ENCODE data around the gene NCKAP5.

The NCKAP5 gene

GRCh38 chr2:133314795-133315194 lies 253.5 kb downstream of the NCKAP5 start:
- Histone ChIP-seq H4K8ac (ENCODE audit: low read depth, low read length) (no peak overlapping the region), H3K18ac (ENCODE audit: low read length) (no peak overlapping the region), H3K27me3 (ENCODE audit: insufficient read depth, low read length, poor library complexity) (no peaks in the 10 kb centered on the region), H2BK120ac (ENCODE audit: low read depth, low read length) (no peak overlapping the region), H2AK5ac (ENCODE audit: low read length) (no peak overlapping the region), H2BK5ac (ENCODE audit: low read length) (no peak overlapping the region), H3K23ac (ENCODE audit: low read length) (no peak overlapping the region), H3K4ac (ENCODE audit: low read depth, low read length) (no peak overlapping the region), H3K36me3 (ENCODE audit: control insufficient read depth, insufficient read depth, low read length) (no peaks in the 10 kb centered on the region), H3K9ac (ENCODE audit: low read length) (no peak overlapping the region), H3K56ac (ENCODE audit: low read length) (no peak overlapping the region), H3K79me1 (ENCODE audit: low read length) (no peaks in the 10 kb centered on the region), H4K5ac (ENCODE audit: low read length) (no peak overlapping the region), H3K4me3 (ENCODE audit: low read length) (no peak overlapping the region), H3K27ac (ENCODE audit: low read depth, low read length) (no peak overlapping the region), H3K4me1 (ENCODE audit: control insufficient read depth, low read depth, low read length) (no peaks in the 10 kb centered on the region), H3K79me2 (ENCODE audit: control insufficient read depth, insufficient read depth, low read length) (no peaks in the 10 kb centered on the region), H2BK15ac (replicated peaks; ENCODE audit: low read depth) (no peak overlapping the region), H3K4me2 (ENCODE audit: low read length) (no peak overlapping the region)
- WGBS (ENCODE audit: extremely low coverage, insufficient coverage, low lambda C conversion rate) = no CpG with 5 or more reads among the region's 4 CpGs
- DNase-seq = peak; percentile 48

DNA sequence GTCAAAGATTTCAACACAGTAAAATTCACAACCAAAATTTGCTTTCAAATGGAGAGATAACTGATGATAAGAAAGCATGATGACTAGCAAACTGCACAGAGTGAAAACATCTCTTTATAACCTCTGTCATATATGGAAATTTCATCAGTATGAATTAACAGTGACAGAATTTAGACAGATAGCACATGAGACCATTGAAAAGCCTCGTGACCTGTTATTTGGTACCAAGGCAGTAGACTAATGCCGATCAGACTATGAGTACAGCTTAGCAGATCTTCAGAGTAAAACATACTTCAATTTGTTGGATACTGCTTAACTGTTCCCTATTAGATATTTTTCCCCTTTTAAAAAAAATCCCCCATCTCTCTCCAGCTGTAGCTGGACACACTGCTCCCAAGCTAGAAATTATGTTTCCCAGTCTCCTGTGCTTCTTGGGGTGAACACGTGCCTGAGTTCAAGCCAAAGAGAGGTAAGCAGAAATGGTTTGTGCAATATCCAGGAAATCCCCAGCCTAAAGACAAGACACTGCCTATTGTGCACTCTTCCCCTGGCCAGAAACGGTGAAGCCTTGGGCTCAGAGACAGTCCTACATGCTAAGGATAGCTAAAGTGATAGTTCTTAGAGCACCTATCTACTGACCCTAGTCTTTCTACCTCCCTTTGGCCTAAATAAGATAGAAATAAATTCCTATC lies 256.1 kb downstream of the NCKAP5 start:
- Histone ChIP-seq H3K4me3 (ENCODE audit: low read length) (no peak overlapping the region), H3K27me3 (ENCODE audit: insufficient read depth, low read length, poor library complexity) (no peaks in the 10 kb centered on the region), H3K9ac (ENCODE audit: low read length) (no peak overlapping the region), H3K4me1 (ENCODE audit: control insufficient read depth, low read depth, low read length) (no peaks in the 10 kb centered on the region), H3K27ac (ENCODE audit: low read depth, low read length) (no peak overlapping the region), H3K56ac (ENCODE audit: low read length) (no peak overlapping the region), H2BK120ac (ENCODE audit: low read depth, low read length) (no peak overlapping the region), H3K23ac (ENCODE audit: low read length) (no peak overlapping the region), H3K36me3 (ENCODE audit: control insufficient read depth, insufficient read depth, low read length) (no peaks in the 10 kb centered on the region), H2BK15ac (replicated peaks; ENCODE audit: low read depth) (no peak overlapping the region), H2AK5ac (ENCODE audit: low read length) (no peak overlapping the region), H3K79me2 (ENCODE audit: control insufficient read depth, insufficient read depth, low read length) (no peaks in the 10 kb centered on the region), H4K5ac (ENCODE audit: low read length) (no peak overlapping the region), H3K79me1 (ENCODE audit: low read length) (no peaks in the 10 kb centered on the region), H3K18ac (ENCODE audit: low read length) (no peak overlapping the region), H4K8ac (ENCODE audit: low read depth, low read length) (no peak overlapping the region), H3K4me2 (ENCODE audit: low read length) (no peak overlapping the region), H3K4ac (ENCODE audit: low read depth, low read length) (no peak overlapping the region), H2BK5ac (ENCODE audit: low read length) (no peak overlapping the region)
- no CpG with 5 or more reads among the region's 4 CpGs for WGBS (ENCODE audit: extremely low coverage, insufficient coverage, low lambda C conversion rate)
- no peak for DNase-seq

GRCh38 chr2:133306236-133306635 lies 262.0 kb downstream of the NCKAP5 start:
- no peak overlapping the region for H3K56ac ChIP-seq (ENCODE audit: low read length)
- H3K27me3 ChIP-seq (ENCODE audit: insufficient read depth, low read length, poor library complexity) = no peaks in the 10 kb centered on the region
- no peak overlapping the region for H3K18ac ChIP-seq (ENCODE audit: low read length)
- no peak overlapping the region for H2BK120ac ChIP-seq (ENCODE audit: low read depth, low read length)
- no peak overlapping the region for H3K27ac ChIP-seq (ENCODE audit: low read depth, low read length)
- no peaks in the 10 kb centered on the region for H3K79me1 ChIP-seq (ENCODE audit: low read length)
- H3K36me3 ChIP-seq (ENCODE audit: control insufficient read depth, insufficient read depth, low read length) = no peaks in the 10 kb centered on the region
- WGBS (ENCODE audit: extremely low coverage, insufficient coverage, low lambda C conversion rate) = no CpG with 5 or more reads among the region's 2 CpGs
- no peaks in the 10 kb centered on the region for H3K4me1 ChIP-seq (ENCODE audit: control insufficient read depth, low read depth, low read length)
- H3K4me3 ChIP-seq (ENCODE audit: low read length) = no peak overlapping the region
- no peaks in the 10 kb centered on the region for H3K79me2 ChIP-seq (ENCODE audit: control insufficient read depth, insufficient read depth, low read length)
- H2AK5ac ChIP-seq (ENCODE audit: low read length) = no peak overlapping the region
- DNase-seq = no peak
- H3K4me2 ChIP-seq (ENCODE audit: low read length) = no peak overlapping the region
- H3K4ac ChIP-seq (ENCODE audit: low read depth, low read length) = no peak overlapping the region
- no peak overlapping the region for H4K8ac ChIP-seq (ENCODE audit: low read depth, low read length)
- no peak overlapping the region for H2BK15ac ChIP-seq (replicated peaks; ENCODE audit: low read depth)
- no peak overlapping the region for H2BK5ac ChIP-seq (ENCODE audit: low read length)
- H3K9ac ChIP-seq (ENCODE audit: low read length) = no peak overlapping the region
- H4K5ac ChIP-seq (ENCODE audit: low read length) = no peak overlapping the region
- no peak overlapping the region for H3K23ac ChIP-seq (ENCODE audit: low read length)

- H3K18ac ChIP-seq (ENCODE audit: low read length) = no peak overlapping the region
- H3K27me3 ChIP-seq (ENCODE audit: insufficient read depth, low read length, poor library complexity) = no peaks in the 10 kb centered on the region
- no peaks in the 10 kb centered on the region for H3K36me3 ChIP-seq (ENCODE audit: control insufficient read depth, insufficient read depth, low read length)
- no peak overlapping the region for H2BK15ac ChIP-seq (replicated peaks; ENCODE audit: low read depth)
- H3K4me3 ChIP-seq (ENCODE audit: low read length) = no peak overlapping the region
- no peak overlapping the region for H3K23ac ChIP-seq (ENCODE audit: low read length)
- no peak overlapping the region for H3K56ac ChIP-seq (ENCODE audit: low read length)
- H3K9ac ChIP-seq (ENCODE audit: low read length) = no peak overlapping the region
- H3K4me1 ChIP-seq (ENCODE audit: control insufficient read depth, low read depth, low read length) = no peaks in the 10 kb centered on the region
- H3K27ac ChIP-seq (ENCODE audit: low read depth, low read length) = no peak overlapping the region
- no peak overlapping the region for H4K5ac ChIP-seq (ENCODE audit: low read length)
- no peaks in the 10 kb centered on the region for H3K79me1 ChIP-seq (ENCODE audit: low read length)
- H2AK5ac ChIP-seq (ENCODE audit: low read length) = no peak overlapping the region
- H3K4ac ChIP-seq (ENCODE audit: low read depth, low read length) = no peak overlapping the region
- no peak overlapping the region for H4K8ac ChIP-seq (ENCODE audit: low read depth, low read length)
- H2BK5ac ChIP-seq (ENCODE audit: low read length) = no peak overlapping the region
- DNase-seq = no peak
- WGBS (ENCODE audit: extremely low coverage, insufficient coverage, low lambda C conversion rate) = no CpG with 5 or more reads among the region's 3 CpGs
- no peak overlapping the region for H3K4me2 ChIP-seq (ENCODE audit: low read length)
- H2BK120ac ChIP-seq (ENCODE audit: low read depth, low read length) = no peak overlapping the region
- no peaks in the 10 kb centered on the region for H3K79me2 ChIP-seq (ENCODE audit: control insufficient read depth, insufficient read depth, low read length)
These were observed 263.9 kb downstream of the NCKAP5 start for GRCh38 chr2:133304344-133304743.

- Histone ChIP-seq H3K27me3 (ENCODE audit: insufficient read depth, low read length, poor library complexity) (no peaks in the 10 kb centered on the region), H3K4ac (ENCODE audit: low read depth, low read length) (no peak overlapping the region), H3K56ac (ENCODE audit: low read length) (no peak overlapping the region), H3K4me2 (ENCODE audit: low read length) (no peak overlapping the region), H3K4me3 (ENCODE audit: low read length) (no peak overlapping the region), H4K5ac (ENCODE audit: low read length) (no peak overlapping the region), H2BK120ac (ENCODE audit: low read depth, low read length) (no peak overlapping the region), H3K79me1 (ENCODE audit: low read length) (no peaks in the 10 kb centered on the region), H4K8ac (ENCODE audit: low read depth, low read length) (no peak overlapping the region), H3K23ac (ENCODE audit: low read length) (no peak overlapping the region), H3K36me3 (ENCODE audit: control insufficient read depth, insufficient read depth, low read length) (no peaks in the 10 kb centered on the region), H3K27ac (ENCODE audit: low read depth, low read length) (no peak overlapping the region), H3K4me1 (ENCODE audit: control insufficient read depth, low read depth, low read length) (no peaks in the 10 kb centered on the region), H2AK5ac (ENCODE audit: low read length) (no peak overlapping the region), H2BK15ac (replicated peaks; ENCODE audit: low read depth) (no peak overlapping the region), H3K18ac (ENCODE audit: low read length) (no peak overlapping the region), H3K79me2 (ENCODE audit: control insufficient read depth, insufficient read depth, low read length) (no peaks in the 10 kb centered on the region), H2BK5ac (ENCODE audit: low read length) (no peak overlapping the region), H3K9ac (ENCODE audit: low read length) (no peak overlapping the region)
- WGBS (ENCODE audit: extremely low coverage, insufficient coverage, low lambda C conversion rate) = no CpG with 5 or more reads among the region's 1 CpG
- no peak for DNase-seq
These were observed 265.1 kb downstream of the NCKAP5 start for GRCh38 chr2:133303150-133303549.

- H3K9ac ChIP-seq (ENCODE audit: low read length) = no peak overlapping the region
These were observed 271.9 kb downstream of the NCKAP5 start for GRCh38 chr2:133296401-133296800.

More at GRCh38 chr2:133296401-133296800, 271.9 kb downstream of the NCKAP5 start:
- Histone ChIP-seq H3K79me1 (ENCODE audit: low read length) (no peaks in the 10 kb centered on the region), H2BK5ac (ENCODE audit: low read length) (no peak overlapping the region), H3K56ac (ENCODE audit: low read length) (no peak overlapping the region), H3K18ac (ENCODE audit: low read length) (no peak overlapping the region), H3K4me3 (ENCODE audit: low read length) (no peak overlapping the region), H3K4me2 (ENCODE audit: low read length) (no peak overlapping the region), H2AK5ac (ENCODE audit: low read length) (no peak overlapping the region), H3K4me1 (ENCODE audit: control insufficient read depth, low read depth, low read length) (no peaks in the 10 kb centered on the region), H3K27me3 (ENCODE audit: insufficient read depth, low read length, poor library complexity) (no peaks in the 10 kb centered on the region), H4K8ac (ENCODE audit: low read depth, low read length) (no peak overlapping the region), H3K27ac (ENCODE audit: low read depth, low read length) (no peak overlapping the region), H3K4ac (ENCODE audit: low read depth, low read length) (no peak overlapping the region), H3K79me2 (ENCODE audit: control insufficient read depth, insufficient read depth, low read length) (no peaks in the 10 kb centered on the region), H3K36me3 (ENCODE audit: control insufficient read depth, insufficient read depth, low read length) (no peaks in the 10 kb centered on the region), H3K23ac (ENCODE audit: low read length) (no peak overlapping the region), H2BK15ac (replicated peaks; ENCODE audit: low read depth) (no peak overlapping the region), H2BK120ac (ENCODE audit: low read depth, low read length) (no peak overlapping the region), H4K5ac (ENCODE audit: low read length) (no peak overlapping the region)
- DNase-seq = no peak
